Neural progenitor cell (in vitro differentiated cells): Measurements from ENCODE around the gene TIMP2. TPM values are rescaled to one million over a fixed set of nuclear protein-coding genes. Genes with fewer than 3 reads are reported as not detected.

Experiments
- DNase-seq: peaks from one replicate; pipeline ENCODE4 v3.0.0-alpha.2; 2016; ENCODE audit warnings: low spot score
- H2AFZ ChIP-seq: fragments of 200-600 bp; sonication (generic); replicated peaks from 2 replicates; pipeline ENCODE4 v1.6.1; 2016; ENCODE audit warnings: antibody characterized with exemption
- H3F3A ChIP-seq: fragments of 200-600 bp; sonication (generic); 2 replicates; pipeline ENCODE4 v1.6.1; 2016; ENCODE audit warnings: antibody characterized with exemption, low read depth
- H3K27ac ChIP-seq: fragments of 200-600 bp; sonication (generic); 2 replicates; pipeline ENCODE4 v1.5.1; 2016; ENCODE audit warnings: mild to moderate bottlenecking
- H3K27me3 ChIP-seq: fragments of 200-600 bp; sonication (generic); 2 replicates; pipeline ENCODE4 v1.6.1; 2016; ENCODE audit warnings: mild to moderate bottlenecking, moderate library complexity
- H3K36me3 ChIP-seq: fragments of 200-600 bp; sonication (generic); 2 replicates; pipeline ENCODE4 v1.5.1; 2016
- H3K4me1 ChIP-seq: fragments of 200-600 bp; sonication (generic); 2 replicates; pipeline ENCODE4 v1.6.1; 2016; ENCODE audit warnings: mixed run types
- H3K4me2 ChIP-seq: fragments of 200-600 bp; sonication (generic); 2 replicates; pipeline ENCODE4 v1.6.1; 2016
- H3K4me3 ChIP-seq: fragments of 200-600 bp; sonication (generic); 2 replicates; pipeline ENCODE4 v1.5.1; 2016
- H3K79me2 ChIP-seq: fragments of 200-600 bp; sonication (generic); 2 replicates; pipeline ENCODE4 v1.6.1; 2016; ENCODE audit warnings: low read depth
- H3K9ac ChIP-seq: fragments of 200-600 bp; sonication (generic); 2 replicates; pipeline ENCODE4 v1.6.1; 2016
- H3K9me3 ChIP-seq: fragments of 200-600 bp; sonication (generic); 2 replicates; pipeline ENCODE4 v1.5.1; 2016; ENCODE audit warnings: low read depth
- H4K20me1 ChIP-seq: fragments of 200-600 bp; sonication (generic); 2 replicates; pipeline ENCODE4 v1.6.1; 2016; ENCODE audit warnings: low read depth
- H3K27ac Mint-ChIP-seq: 3 replicates; pipeline ENCODE4 v1.8.0; 2021; ENCODE audit warnings: mixed read lengths
- H3K27me3 Mint-ChIP-seq: 2 replicates; pipeline ENCODE4 v1.8.0; 2022; ENCODE audit warnings: low read depth, mild to moderate bottlenecking, inconsistent platforms, moderate library complexity, mixed read lengths; ENCODE audit not compliant: insufficient read depth
- H3K36me3 Mint-ChIP-seq: 3 replicates; pipeline ENCODE4 v1.8.0; 2021; ENCODE audit warnings: mixed read lengths
- H3K4me1 Mint-ChIP-seq: 3 replicates; pipeline ENCODE4 v1.8.0; 2021; ENCODE audit warnings: mixed read lengths
- H3K4me3 Mint-ChIP-seq: 3 replicates; pipeline ENCODE4 v1.8.0; 2021; ENCODE audit warnings: mild to moderate bottlenecking, moderate library complexity, mixed read lengths
- H3K9me3 Mint-ChIP-seq: 3 replicates; pipeline ENCODE4 v1.8.0; 2020; ENCODE audit warnings: mixed read lengths
- CTCF ChIP-seq: fragments of 200-600 bp; sonication (generic); IDR thresholded peaks from 2 replicates; pipeline ENCODE4 v1.5.1; 2017; ENCODE audit warnings: antibody characterized with exemption, mild to moderate bottlenecking
- EZH2 ChIP-seq: fragments of 200-600 bp; sonication (generic); IDR thresholded peaks from 2 replicates; pipeline ENCODE4 v1.6.1; 2017; ENCODE audit warnings: antibody characterized with exemption, mild to moderate bottlenecking, moderate library complexity
- EZH2phosphoT487 ChIP-seq: fragments of 200-600 bp; sonication (generic); IDR thresholded peaks from 2 replicates; pipeline ENCODE4 v1.6.1; 2017; ENCODE audit warnings: antibody characterized with exemption
- total RNA-seq: library from RNA; depleted of rRNA; stranded (reverse); fragments of >200 nt; gene quantifications from 2 replicates; pipeline ENCODE4 v1.2.3, GENCODE V29; 2015; ENCODE audit warnings: low replicate concordance

The TIMP2 gene
- total RNA-seq, 1 donor from 2014 or later, result 19.8 TPM

- H3F3A ChIP-seq, result peaks cover 7% of the 10 kb centered on the region
- H3K4me2 ChIP-seq, result no peak overlapping the region
- H3K36me3 ChIP-seq, result no peaks in the 10 kb centered on the region
- Mint-ChIP-seq H3K36me3 (peaks cover 9% of the 10 kb centered on the region), H3K9me3 (no peaks in the 10 kb centered on the region), H3K4me3 (no peak overlapping the region), H3K4me1 (peaks cover 51% of the 10 kb centered on the region), H3K27me3 (no peaks in the 10 kb centered on the region), H3K27ac (no peak overlapping the region)
- peaks cover 73% of the 10 kb centered on the region for H4K20me1 ChIP-seq
- H3K9me3 ChIP-seq, result no peaks in the 10 kb centered on the region
- no peak overlapping the region for H3K9ac ChIP-seq
- no peak for TF ChIP-seq CTCF
- no peak for TF ChIP-seq EZH2phosphoT487
- TF ChIP-seq EZH2, result no peak
- H3K27me3 ChIP-seq, result no peaks in the 10 kb centered on the region
- no peak for DNase-seq
- H3K79me2 ChIP-seq, result peaks cover 15% of the 10 kb centered on the region
- peaks cover 18% of the 10 kb centered on the region for H3K4me1 ChIP-seq
- no peak overlapping the region for H3K27ac ChIP-seq
- H3K4me3 ChIP-seq, result no peak overlapping the region
- no peak overlapping the region for H2AFZ ChIP-seq
These were observed 23.4 kb downstream of the TIMP2 start for GRCh38 chr17:78901806-78902205.

GRCh38 chr17:78900816-78901215, 24.4 kb downstream of the TIMP2 start:
- H3K4me1 Mint-ChIP-seq, result peaks cover 57% of the 10 kb centered on the region
- peaks cover 82% of the 10 kb centered on the region for H4K20me1 ChIP-seq
- no peak overlapping the region for H3K27ac ChIP-seq
- H3F3A ChIP-seq, result peaks cover 7% of the 10 kb centered on the region
- no peaks in the 10 kb centered on the region for H3K9me3 ChIP-seq
- no peak for DNase-seq
- H3K4me2 ChIP-seq, result no peak overlapping the region
- H3K79me2 ChIP-seq, result peaks cover 10% of the 10 kb centered on the region
- H3K36me3 ChIP-seq, result no peaks in the 10 kb centered on the region
- no peak overlapping the region for H2AFZ ChIP-seq
- no peaks in the 10 kb centered on the region for H3K27me3 ChIP-seq
- no peak for TF ChIP-seq EZH2
- no peak for TF ChIP-seq EZH2phosphoT487
- no peak for TF ChIP-seq CTCF
- H3K27me3 Mint-ChIP-seq, result peaks cover 2% of the 10 kb centered on the region
- no peak overlapping the region for H3K27ac Mint-ChIP-seq
- no peak overlapping the region for H3K9ac ChIP-seq
- H3K4me3 Mint-ChIP-seq, result no peak overlapping the region
- no peak overlapping the region for H3K4me3 ChIP-seq
- no peaks in the 10 kb centered on the region for H3K9me3 Mint-ChIP-seq
- peaks cover 18% of the 10 kb centered on the region for H3K4me1 ChIP-seq
- H3K36me3 Mint-ChIP-seq, result peaks cover 9% of the 10 kb centered on the region

- no peaks in the 10 kb centered on the region for H3K27me3 ChIP-seq
- H3K4me3 ChIP-seq, result no peak overlapping the region
- peaks cover 18% of the 10 kb centered on the region for H3K4me1 ChIP-seq
- no peaks in the 10 kb centered on the region for H3K9me3 Mint-ChIP-seq
- H3K36me3 Mint-ChIP-seq, result peaks cover 9% of the 10 kb centered on the region
- peaks cover 7% of the 10 kb centered on the region for H3F3A ChIP-seq
- H3K4me2 ChIP-seq, result peak overlapping the region; percentile 14
- H3K4me3 Mint-ChIP-seq, result no peak overlapping the region
- peaks cover 84% of the 10 kb centered on the region for H4K20me1 ChIP-seq
- no peak overlapping the region for H2AFZ ChIP-seq
- no peaks in the 10 kb centered on the region for H3K36me3 ChIP-seq
- peaks cover 2% of the 10 kb centered on the region for H3K27me3 Mint-ChIP-seq
- no peak overlapping the region for H3K9ac ChIP-seq
- peak overlapping the region; percentile 29 for H3K27ac Mint-ChIP-seq
- H3K27ac ChIP-seq, result no peak overlapping the region
- H3K4me1 Mint-ChIP-seq, result peaks cover 61% of the 10 kb centered on the region
- DNase-seq, result peak; percentile 50
- TF ChIP-seq EZH2 (no peak), EZH2phosphoT487 (no peak), CTCF (no peak)
- peaks cover 14% of the 10 kb centered on the region for H3K79me2 ChIP-seq
- no peaks in the 10 kb centered on the region for H3K9me3 ChIP-seq
These were observed 25.6 kb downstream of the TIMP2 start for GRCh38 chr17:78899361-78900260.
